ENCODE data around the gene HIVEP2.
A peak's percentile ranks its signal among the peaks of the same experiment; 100 is the strongest.

Gene HIVEP2

DNA sequence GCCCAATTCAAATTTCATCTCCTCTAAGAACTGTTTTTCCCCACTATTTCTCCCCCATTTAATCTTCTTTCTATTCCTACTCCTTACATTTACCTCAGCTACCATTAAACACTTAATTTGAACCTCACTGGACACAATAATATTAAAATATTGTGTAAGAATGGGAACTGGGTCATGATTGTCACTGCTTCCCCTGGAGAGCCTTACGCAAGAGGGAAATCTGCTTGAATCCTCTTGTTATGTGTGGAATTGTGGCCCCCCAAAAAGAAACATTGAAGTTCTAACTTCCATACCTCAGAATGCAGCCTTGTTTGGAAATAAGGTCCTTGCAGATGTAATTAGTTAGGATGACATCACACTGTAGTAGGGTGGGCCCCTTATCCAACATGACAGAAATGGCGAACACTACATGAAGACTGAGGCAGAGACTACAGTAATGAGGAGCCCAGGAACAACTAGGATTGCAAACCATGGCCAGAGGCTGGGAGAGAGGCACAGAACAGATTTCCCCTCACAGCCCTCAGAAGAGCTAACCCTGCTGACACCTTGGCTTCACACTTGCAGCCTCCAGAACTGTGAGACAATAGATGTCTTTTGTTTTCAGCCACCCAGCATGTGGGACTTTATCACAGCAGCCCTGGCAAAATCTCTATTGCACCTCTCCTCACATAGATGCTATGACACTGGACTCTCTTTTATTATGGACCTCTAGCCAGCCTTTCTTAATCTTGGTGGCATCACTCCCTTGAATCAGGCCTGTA, 29.9 kb downstream of the HIVEP2 start:
- DNase-seq, result no peak

GRCh38 chr6:142914369-142914768, 30.6 kb downstream of the HIVEP2 start:
- DNase-seq, result no peak

DNA sequence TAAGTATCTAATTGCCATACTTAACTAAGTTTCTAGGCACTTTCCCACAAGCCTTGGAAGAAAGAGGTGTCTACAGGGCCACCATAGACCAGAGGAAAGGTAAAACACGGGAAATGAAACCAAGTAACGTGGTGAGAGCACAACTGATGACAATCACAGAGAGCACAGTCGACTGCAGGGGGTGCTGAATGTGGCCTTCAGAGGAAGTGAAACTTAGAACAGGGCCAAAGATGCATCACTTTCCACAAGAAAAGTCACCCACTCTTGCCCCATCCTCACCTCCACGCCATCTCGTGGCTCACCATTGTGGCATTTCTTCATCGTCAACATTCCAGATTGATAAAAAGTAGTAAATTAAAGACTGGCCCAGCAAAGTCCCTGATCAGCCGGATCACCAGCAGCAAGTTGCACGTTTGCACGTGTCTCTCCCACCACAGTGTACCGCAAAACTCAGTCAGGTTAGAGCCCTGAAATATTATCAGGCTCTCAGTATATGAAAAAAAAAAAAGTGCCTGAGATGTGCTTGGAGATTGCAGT, 31.4 kb downstream of the HIVEP2 start:
- no peak for DNase-seq

DNA sequence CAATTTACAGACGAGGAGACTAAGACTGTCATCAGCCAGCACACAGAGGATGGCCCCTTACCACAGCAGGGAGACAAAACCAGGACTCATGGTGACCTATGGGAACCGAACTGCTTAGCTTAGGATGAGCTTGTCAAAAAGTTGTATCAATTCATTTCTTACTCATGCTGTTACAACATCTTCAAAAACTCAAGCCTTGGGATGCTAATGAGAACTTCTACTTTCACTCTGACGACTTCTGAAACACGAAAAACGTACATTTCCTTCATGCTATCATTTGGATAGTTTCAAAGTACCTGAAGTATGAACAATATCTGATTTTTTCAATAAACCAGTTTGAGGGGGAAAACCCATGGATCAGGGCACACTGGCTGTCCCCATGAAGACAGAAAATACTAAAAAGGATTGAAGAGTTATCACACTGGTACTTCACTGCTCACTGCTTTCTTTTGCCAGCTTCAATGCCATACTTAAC, 31.9 kb downstream of the HIVEP2 start:
- no peak for DNase-seq

DNA sequence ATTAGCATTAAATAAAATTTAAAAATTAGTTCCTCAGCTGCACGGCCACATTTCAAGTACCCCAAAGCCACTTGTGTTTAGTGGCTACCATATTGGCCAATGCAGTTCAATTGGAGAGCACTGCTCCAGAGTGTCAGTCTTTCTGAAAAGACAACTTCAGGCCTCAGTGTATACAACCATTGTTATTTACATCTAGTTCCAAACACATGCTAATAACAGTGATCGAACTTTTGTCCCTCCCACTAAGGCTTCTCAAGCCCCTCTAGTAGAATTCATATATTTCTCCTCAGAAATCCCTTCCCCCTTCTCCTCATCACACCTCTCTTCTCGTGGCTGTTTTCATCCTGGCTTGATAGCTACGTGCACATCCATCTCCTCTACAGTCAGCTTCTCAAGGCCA, 32.9 kb downstream of the HIVEP2 start:
- no peak for DNase-seq

DNA sequence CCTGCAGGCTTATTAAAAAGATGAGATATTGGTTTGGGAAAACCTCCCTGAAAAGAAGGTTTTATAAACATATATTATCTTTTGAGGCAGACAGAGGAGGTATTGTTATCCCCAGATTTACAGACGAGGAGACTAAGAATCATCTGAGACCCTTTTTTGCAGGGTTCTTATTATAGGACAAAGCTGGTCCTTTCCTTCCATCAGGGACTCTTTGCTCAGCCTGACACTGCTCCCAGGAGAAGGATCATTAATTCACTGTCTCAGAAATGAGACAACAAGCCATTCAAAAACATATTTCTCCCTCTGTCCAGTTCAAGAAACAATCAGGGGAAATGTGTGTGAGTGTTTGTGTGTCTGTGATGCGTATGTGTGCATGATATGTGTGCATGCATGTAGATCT, 33.5 kb downstream of the HIVEP2 start:
- DNase-seq, result no peak

- DNase-seq, result peak; percentile 10
Observed at GRCh38 chr6:142909686-142910085, 35.3 kb downstream of the HIVEP2 start.

- DNase-seq, result no peak
Observed at GRCh38 chr6:142908235-142908634, 36.7 kb downstream of the HIVEP2 start.

DNA sequence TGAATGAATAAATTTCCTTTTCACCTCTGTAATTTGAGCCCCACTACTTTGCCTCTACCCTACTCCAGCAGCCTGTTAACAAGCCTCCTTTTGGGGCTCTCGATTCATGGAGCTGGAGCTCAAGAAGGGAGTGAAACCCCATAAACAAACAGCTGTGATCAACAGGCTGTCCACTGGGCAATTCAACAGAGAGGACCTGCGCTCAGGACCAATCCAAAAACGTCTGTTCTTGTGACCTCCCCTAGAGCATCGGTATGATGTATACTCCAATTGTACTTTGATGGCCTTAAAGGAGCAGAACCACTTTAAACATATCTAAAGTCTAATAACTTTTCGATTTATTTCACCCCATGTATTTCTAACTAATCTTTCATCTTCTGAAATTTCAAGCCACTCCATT, 37.4 kb downstream of the HIVEP2 start:
- no peak for DNase-seq

- no peak for DNase-seq
Observed at GRCh38 chr6:142906945-142907470, 38.0 kb downstream of the HIVEP2 start.

- DNase-seq, result no peak
Observed at GRCh38 chr6:142903812-142904211, 41.2 kb downstream of the HIVEP2 start.

DNA sequence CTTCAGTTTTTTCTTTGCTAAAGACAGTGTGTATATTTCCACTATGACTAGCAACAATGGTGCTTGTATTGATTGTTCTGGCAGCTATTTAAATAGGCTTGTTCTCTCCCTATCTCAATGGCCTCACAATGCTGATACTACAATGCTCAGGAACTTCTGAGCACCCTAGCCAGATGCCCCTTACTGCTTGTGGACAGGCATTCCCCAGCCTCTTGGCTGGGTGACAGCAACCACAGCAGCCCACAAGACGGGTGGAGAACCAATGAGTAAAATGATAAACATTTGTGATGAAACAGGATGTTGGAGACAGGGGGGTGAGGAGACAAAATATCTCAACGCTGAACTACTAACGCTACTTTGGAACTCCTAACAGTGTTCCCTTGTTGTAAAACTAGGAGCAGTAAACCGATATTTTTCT, 42.3 kb downstream of the HIVEP2 start:
- DNase-seq, result peak; percentile 96

DNA sequence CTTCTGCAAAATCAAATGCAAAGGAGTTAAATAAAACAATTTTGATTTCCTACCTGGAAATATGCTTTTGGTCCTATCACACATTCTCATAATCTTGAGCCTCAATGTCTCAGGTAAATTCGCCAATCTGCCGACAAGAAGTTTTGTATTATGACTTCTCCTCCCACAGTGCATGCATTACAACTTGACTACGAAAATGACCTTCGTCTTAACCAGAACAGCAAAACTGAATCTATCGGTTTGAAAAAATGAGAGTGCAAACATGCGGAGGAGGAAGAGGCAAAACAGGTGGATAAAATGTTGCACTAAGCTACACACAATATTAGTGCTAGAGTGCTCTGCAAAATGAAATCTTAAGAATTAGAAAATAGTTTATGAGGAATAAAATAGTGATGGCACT, 43.4 kb downstream of the HIVEP2 start:
- DNase-seq, result no peak

- DNase-seq, result no peak
Observed at GRCh38 chr6:142900227-142900971, 44.6 kb downstream of the HIVEP2 start.

DNA sequence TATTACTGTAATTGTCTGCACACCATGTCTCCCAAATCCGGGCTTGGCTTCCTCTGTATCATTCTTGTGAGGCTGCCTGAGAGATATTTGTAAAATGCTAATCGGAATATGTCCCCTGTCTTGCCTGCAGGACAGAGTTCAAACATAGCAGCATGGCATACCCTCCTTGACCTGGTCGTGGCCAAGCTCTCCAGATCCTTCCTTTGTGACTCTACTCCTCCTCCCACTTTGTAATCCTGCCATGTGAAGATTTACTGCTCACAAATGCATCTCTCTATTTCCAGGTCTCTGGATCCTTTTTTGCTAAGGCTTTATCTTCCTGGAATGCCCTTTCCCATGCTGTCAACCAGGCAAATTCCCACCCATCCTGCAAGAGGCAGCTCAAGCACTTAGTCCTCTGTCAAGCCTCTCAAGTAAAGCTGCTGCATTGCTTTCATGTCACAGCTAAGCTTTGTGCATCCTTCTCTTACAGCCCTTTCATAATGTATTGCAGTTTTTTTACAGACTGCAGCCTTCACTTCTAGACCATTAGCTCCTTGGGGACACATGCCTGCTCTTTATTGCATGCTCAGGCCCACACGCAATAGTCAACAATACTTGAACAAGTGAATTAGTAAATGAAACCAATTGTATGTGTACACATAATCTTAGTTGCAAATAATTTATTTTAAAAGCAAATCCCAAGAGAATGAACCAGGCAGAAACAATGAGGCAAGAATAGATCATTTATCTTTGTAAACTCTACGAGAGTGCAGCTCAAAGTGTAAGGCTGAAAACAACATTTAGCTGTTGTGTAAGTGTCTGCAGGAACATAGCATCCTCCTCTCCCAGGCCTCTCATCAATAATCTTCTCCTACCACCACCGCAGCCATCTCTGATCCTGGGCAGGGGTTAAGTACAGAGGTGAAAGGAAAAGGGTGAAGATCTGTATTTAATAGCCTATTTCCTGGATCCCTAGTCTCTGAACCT, 45.8 kb downstream of the HIVEP2 start:
- no peak for DNase-seq

DNA sequence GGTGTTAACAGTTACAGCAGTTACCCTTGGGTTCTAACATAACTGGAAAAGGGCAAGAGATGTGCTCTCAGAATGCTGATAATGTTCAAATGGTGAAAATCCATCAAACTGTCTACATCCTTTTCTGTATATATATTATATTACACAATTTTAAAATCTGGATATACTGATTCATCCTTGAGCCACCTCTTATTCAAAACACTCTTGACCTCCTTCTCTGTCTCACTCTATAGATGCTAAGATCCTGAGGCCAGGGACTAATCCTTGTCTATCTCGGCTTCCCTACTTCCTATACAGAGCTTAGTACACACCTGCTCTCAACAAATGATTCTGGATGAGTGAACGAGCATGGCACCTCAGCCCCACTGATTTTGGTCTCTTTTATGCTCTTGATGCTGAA, 47.3 kb downstream of the HIVEP2 start:
- DNase-seq, result no peak

DNA sequence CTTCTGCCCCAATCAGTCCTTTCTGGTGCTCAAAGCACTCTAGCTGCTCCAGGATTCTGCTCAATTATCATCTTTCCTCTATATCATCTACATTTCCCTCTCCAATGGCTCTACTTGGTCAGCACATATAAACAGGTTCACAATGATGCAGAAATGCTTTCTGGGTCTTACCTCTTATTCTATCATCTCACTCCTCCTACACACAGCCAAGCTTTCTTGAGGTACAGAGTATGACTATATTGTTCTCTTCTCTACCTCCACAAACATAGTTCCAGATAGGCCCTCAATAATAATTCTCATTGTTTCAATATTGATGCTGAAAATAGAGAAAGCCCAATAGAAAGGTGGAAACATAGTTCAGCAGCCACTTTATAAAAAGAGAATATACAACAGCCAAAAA, 48.2 kb downstream of the HIVEP2 start:
- DNase-seq, result no peak

DNA sequence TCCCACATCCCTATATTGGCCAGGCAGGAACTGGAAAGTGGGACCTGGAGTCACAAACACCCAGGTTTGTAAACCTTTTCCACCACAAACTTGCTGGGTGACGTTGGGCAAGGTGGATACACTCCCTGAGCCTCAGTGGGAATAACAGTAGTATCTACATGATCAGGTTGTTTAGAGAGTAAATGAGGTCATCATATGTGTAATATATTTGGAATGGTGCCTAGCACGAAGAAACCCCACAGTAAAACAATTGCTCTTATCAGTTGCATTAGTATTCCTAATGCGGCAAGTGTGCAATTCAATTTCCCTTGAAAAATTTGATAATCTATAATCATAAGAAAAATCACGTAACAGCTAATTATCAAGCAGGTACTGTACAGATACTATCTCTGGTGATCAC, 51.9 kb downstream of the HIVEP2 start:
- DNase-seq, result no peak

- no peak for DNase-seq
Observed at GRCh38 chr6:142892254-142893021, 52.5 kb downstream of the HIVEP2 start.

DNA sequence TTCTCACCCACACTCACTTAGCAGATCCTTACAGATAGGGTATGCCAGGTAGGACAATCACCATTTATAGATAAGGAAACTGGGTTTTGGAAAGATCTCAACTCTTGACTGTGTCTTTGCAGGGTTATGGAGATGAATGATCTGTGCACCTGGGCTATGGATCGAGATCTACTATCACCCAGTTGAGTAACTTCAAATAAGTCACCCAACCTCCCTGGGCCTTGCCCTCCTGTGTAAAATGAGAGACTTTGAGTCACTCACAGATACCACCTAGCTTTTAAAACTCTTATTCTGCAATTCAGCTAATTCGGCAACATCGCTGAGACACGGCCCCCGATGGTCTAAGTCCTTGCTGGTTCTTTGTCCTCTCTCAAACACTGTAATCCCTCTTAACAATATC, 53.5 kb downstream of the HIVEP2 start:
- DNase-seq, result no peak

GRCh38 chr6:142888456-142888855, 56.5 kb downstream of the HIVEP2 start:
- no peak for DNase-seq

DNA sequence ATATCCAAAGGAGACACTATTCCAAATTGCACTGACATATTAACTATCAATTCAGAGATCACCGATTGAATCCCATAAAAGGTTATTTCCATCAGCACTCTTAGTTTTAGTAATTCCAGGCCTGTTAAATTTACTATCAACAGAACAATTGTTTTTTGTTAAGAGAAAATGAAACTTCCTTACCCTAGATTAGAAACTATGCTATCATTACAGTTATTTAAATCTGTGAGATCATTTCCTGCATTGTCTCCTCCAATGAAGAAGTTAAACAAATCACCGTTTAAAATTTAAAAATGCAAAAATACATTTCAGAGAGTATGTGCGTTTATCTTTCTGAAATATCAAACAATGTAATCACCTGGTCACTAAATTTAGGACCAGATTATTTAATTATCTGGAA, 57.5 kb downstream of the HIVEP2 start:
- no peak for DNase-seq

Measured in hematopoietic multipotent progenitor cell treated with erythropoietin and hydrocortisone succinate and interleukin-3 and kit ligand, for 8 days (in vitro differentiated cells).